Keratinocyte (primary cell): ENCODE data around the gene SLCO3A1.

Source experiments
- EZH2 ChIP-seq: IDR thresholded peaks from one replicate; pipeline ENCODE4 v1.6.1; 2012; ENCODE audit warnings: inconsistent platforms, mild to moderate bottlenecking, low read length, moderate library complexity
- TF ChIP-seq, protein P1 (sequence below), 3 experiments: IDR thresholded peaks in 1 of 3; conservative IDR thresholded peaks in 1 of 3; optimal IDR thresholded peaks in 1 of 3; 2 replicates in 2 of 3; 3 replicates in 1 of 3; pipeline versions ENCODE3 to v1.5.1; 2011; ENCODE audit warnings: low read length in 3 of 3, mild to moderate bottlenecking in 3 of 3, moderate library complexity in 2 of 3, control low read depth in 1 of 3, inconsistent platforms in 1 of 3; ENCODE audit not compliant: insufficient read depth in 2 of 3; ENCODE audit errors: extremely low read depth in 1 of 3

DNA sequence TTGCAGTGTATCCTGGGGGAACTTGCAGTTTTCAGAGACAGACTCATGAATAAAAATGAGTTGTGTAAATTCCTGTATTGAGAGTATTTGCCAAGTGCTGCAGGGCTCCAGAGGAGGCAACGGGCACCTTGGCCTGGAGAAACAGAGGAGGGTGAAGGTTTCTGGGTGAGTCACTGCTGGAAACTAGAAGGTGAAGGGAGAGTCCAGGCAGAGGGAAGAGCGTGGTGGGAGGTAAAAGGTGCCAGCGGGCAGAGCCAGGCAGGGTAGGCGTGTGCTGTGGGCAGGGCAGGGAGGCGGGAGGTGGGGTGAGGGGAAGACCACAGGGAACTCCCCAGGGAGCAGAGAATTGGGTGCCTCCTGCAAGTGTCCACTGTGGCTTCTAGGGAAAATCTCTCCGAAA lies 120.8 kb downstream of the SLCO3A1 start:
- TF ChIP-seq, protein P1, sequence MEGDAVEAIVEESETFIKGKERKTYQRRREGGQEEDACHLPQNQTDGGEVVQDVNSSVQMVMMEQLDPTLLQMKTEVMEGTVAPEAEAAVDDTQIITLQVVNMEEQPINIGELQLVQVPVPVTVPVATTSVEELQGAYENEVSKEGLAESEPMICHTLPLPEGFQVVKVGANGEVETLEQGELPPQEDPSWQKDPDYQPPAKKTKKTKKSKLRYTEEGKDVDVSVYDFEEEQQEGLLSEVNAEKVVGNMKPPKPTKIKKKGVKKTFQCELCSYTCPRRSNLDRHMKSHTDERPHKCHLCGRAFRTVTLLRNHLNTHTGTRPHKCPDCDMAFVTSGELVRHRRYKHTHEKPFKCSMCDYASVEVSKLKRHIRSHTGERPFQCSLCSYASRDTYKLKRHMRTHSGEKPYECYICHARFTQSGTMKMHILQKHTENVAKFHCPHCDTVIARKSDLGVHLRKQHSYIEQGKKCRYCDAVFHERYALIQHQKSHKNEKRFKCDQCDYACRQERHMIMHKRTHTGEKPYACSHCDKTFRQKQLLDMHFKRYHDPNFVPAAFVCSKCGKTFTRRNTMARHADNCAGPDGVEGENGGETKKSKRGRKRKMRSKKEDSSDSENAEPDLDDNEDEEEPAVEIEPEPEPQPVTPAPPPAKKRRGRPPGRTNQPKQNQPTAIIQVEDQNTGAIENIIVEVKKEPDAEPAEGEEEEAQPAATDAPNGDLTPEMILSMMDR (optimal IDR thresholded peaks at IDR 0.05 in 1 of 3, IDR thresholded peaks at IDR 0.05 in 1 of 3, conservative IDR thresholded peaks at IDR 0.05 in 1 of 3; ENCODE audit: extremely low read depth in 1 of 3, insufficient read depth in 2 of 3, low read length in 3 of 3): no peak
- TF ChIP-seq EZH2: no peak
